Muscle of leg (tissue), 11 donors: ENCODE results near the gene SBK1. TPM values are rescaled to one million over a fixed set of nuclear protein-coding genes. Genes with fewer than 3 reads are reported as not detected.

ENCODE experiments used
- DNase-seq: peaks from one replicate; pipeline ENCODE4 v3.0.0; 2013
- H3K27ac ChIP-seq: one replicate; pipeline ENCODE4 v1.5.1; 2013; ENCODE audit warnings: mild to moderate bottlenecking, low read length, control low read depth
- H3K27me3 ChIP-seq: one replicate; pipeline ENCODE4 v1.6.1; 2013; ENCODE audit warnings: low read length; ENCODE audit not compliant: control insufficient read depth, insufficient read depth
- H3K36me3 ChIP-seq: one replicate; pipeline ENCODE4 v1.6.1; 2013; ENCODE audit warnings: low read length; ENCODE audit not compliant: control insufficient read depth, insufficient read depth
- H3K4me1 ChIP-seq: one replicate; pipeline ENCODE4 v1.6.1; 2013; ENCODE audit warnings: low read length; ENCODE audit not compliant: control insufficient read depth, insufficient read depth
- H3K4me3 ChIP-seq: one replicate; pipeline ENCODE4 v1.5.1; 2013; ENCODE audit warnings: low read length, control low read depth
- H3K9me3 ChIP-seq: replicated peaks from 2 replicates; pipeline ENCODE4 v1.6.1; 2013; ENCODE audit warnings: low read depth, low read length; ENCODE audit not compliant: control insufficient read depth
- WGBS: methylation state at CpG from one replicate; pipeline ENCODE4 v1.1.5; 2013; ENCODE audit warnings: missing lambda C conversion rate; ENCODE audit not compliant: insufficient coverage; 5-methylcytosine and 5-hydroxymethylcytosine counted together
- polyA plus RNA-seq, 8 donors: library from polyadenylated mRNA; unstranded; fragments of 120-200 nt; gene quantifications; one replicate each; pipeline versions ENCODE4 v1.2.1 to v1.2.3, GENCODE V29; 2013; ENCODE audit warnings: inconsistent platforms in 1 of 8, low replicate concordance in 1 of 8; ENCODE audit not compliant: insufficient read length in 8 of 8, insufficient read depth in 1 of 8
- total RNA-seq: library from RNA; stranded (reverse); fragments of 120-200 nt; gene quantifications from one replicate; pipeline ENCODE4 v1.2.4, GENCODE V29; 2013

Gene SBK1
- total and polyA plus RNA-seq, 9 donors: 2.9 to 19.3 (median 15.8) TPM

GRCh38 chr16:28279006-28279405 lies 13.3 kb upstream of the SBK1 start:
- H3K9me3 ChIP-seq: no peaks in the 10 kb centered on the region
- no peak overlapping the region for H3K27ac ChIP-seq
- H3K4me1 ChIP-seq: peaks cover 6% of the 10 kb centered on the region
- 94% methylated on average over 2 of the region's 6 CpGs for WGBS
- H3K4me3 ChIP-seq: no peak overlapping the region
- no peak for DNase-seq
- peaks cover 7% of the 10 kb centered on the region for H3K27me3 ChIP-seq
- no peaks in the 10 kb centered on the region for H3K36me3 ChIP-seq

GRCh38 chr16:28280881-28281836 lies 11.2 kb upstream of the SBK1 start:
- Histone ChIP-seq H3K4me3 (no peak overlapping the region), H3K27ac (no peak overlapping the region), H3K9me3 (no peaks in the 10 kb centered on the region), H3K27me3 (peaks cover 2% of the 10 kb centered on the region), H3K36me3 (no peaks in the 10 kb centered on the region), H3K4me1 (peaks cover 8% of the 10 kb centered on the region)
- DNase-seq: no peak
- WGBS: 66% methylated on average over 12 of the region's 15 CpGs

- Histone ChIP-seq H3K27ac (no peak overlapping the region), H3K36me3 (no peaks in the 10 kb centered on the region), H3K27me3 (peaks cover 2% of the 10 kb centered on the region), H3K9me3 (no peaks in the 10 kb centered on the region), H3K4me3 (no peak overlapping the region), H3K4me1 (peaks cover 8% of the 10 kb centered on the region)
- DNase-seq: no peak
- 63% methylated on average over 6 of the region's 8 CpGs for whole genome bisulfite sequencing
Observed at GRCh38 chr16:28282045-28282444, 10.3 kb upstream of the SBK1 start.

- WGBS: 77% methylated on average over 3 of the region's 9 CpGs
- Histone ChIP-seq H3K4me1 (peaks cover 5% of the 10 kb centered on the region), H3K27ac (no peak overlapping the region), H3K9me3 (no peaks in the 10 kb centered on the region), H3K4me3 (no peak overlapping the region), H3K27me3 (no peaks in the 10 kb centered on the region), H3K36me3 (no peaks in the 10 kb centered on the region)
- no peak for DNase-seq
Observed at GRCh38 chr16:28283173-28283572, 9.2 kb upstream of the SBK1 start.

GRCh38 chr16:28283798-28284577 lies 8.3 kb upstream of the SBK1 start:
- WGBS: 63% methylated on average over 13 of the region's 15 CpGs
- Histone ChIP-seq H3K4me1 (peaks cover 12% of the 10 kb centered on the region), H3K27ac (no peak overlapping the region), H3K9me3 (no peaks in the 10 kb centered on the region), H3K4me3 (no peak overlapping the region), H3K36me3 (no peaks in the 10 kb centered on the region), H3K27me3 (no peaks in the 10 kb centered on the region)
- DNase-seq: no peak

DNA sequence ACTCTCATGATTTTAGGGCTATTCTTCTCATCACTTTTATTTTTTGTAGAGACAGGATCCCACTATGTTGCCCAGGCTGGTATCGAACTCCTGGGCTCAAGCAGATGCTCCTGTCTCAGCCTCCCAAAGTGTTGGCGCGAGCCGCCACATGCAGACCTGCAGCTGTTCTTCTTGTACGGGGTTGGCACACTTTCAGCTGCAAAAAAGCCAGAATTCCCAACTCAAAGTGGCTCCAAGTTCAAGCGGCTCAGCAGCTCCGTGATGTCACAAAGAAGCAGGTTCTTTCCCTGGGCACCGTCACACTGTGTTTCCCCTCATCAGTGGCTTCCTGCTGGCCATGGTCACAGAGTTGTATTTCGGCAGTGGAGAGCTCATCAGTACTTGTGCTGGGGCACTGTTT lies 6.7 kb upstream of the SBK1 start:
- Histone ChIP-seq H3K4me1 (peaks cover 15% of the 10 kb centered on the region), H3K27ac (no peak overlapping the region), H3K27me3 (no peaks in the 10 kb centered on the region), H3K9me3 (no peaks in the 10 kb centered on the region), H3K36me3 (no peaks in the 10 kb centered on the region), H3K4me3 (no peak overlapping the region)
- 55% methylated on average over 9 of the region's 9 CpGs for WGBS
- peak; percentile 48 for DNase-seq

DNA sequence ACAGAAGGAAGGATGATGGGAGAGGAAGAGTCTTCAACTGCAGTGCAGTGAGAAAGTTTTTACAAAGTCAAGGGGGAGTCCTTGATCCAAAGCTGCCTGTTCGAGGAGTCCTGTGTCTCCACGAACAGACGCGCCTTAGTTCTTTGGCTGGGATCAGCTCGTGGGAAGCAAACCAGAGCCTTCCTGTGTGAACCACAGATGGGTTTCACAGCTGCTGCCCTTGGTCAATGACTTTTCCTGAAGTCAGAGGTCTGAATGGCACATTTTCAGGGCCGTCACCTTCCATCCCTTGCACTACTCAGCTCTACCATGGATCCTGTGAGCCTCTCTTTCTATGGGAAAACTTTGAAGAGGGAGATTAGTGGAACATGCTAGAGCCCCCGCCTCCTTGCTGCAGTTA lies 4.2 kb upstream of the SBK1 start:
- Histone ChIP-seq H3K36me3 (no peaks in the 10 kb centered on the region), H3K27ac (no peak overlapping the region), H3K9me3 (no peaks in the 10 kb centered on the region), H3K4me1 (peaks cover 26% of the 10 kb centered on the region), H3K4me3 (no peak overlapping the region), H3K27me3 (peaks cover 6% of the 10 kb centered on the region)
- DNase-seq: peak; percentile 80
- WGBS: 4% methylated on average over 6 of the region's 7 CpGs

DNA sequence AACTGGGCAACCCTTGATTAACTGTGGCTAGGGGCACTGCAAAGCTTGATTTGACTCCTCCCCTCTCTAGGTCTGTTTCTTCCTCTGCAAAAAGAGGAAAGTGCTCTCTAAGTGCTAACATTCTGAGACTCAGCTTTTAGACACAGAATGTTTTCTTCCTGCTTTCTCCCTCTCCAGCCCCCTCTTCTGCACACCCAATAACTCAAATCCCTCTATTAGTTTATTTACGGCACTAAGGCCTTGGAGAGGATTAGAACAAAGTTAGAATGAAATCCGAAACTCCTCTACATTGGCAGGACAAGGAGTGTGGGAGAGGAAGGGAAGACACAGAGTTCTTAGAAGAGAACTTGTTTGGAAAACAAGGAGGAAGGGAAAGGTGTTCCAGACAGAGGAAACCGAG lies 3.3 kb upstream of the SBK1 start:
- no peak overlapping the region for H3K27ac ChIP-seq
- peaks cover 15% of the 10 kb centered on the region for H3K27me3 ChIP-seq
- no peaks in the 10 kb centered on the region for H3K9me3 ChIP-seq
- no peak overlapping the region for H3K4me3 ChIP-seq
- peak; percentile 49 for DNase-seq
- 0% methylated on average over 1 of the region's 3 CpGs for WGBS
- no peaks in the 10 kb centered on the region for H3K36me3 ChIP-seq
- peaks cover 32% of the 10 kb centered on the region for H3K4me1 ChIP-seq

DNA sequence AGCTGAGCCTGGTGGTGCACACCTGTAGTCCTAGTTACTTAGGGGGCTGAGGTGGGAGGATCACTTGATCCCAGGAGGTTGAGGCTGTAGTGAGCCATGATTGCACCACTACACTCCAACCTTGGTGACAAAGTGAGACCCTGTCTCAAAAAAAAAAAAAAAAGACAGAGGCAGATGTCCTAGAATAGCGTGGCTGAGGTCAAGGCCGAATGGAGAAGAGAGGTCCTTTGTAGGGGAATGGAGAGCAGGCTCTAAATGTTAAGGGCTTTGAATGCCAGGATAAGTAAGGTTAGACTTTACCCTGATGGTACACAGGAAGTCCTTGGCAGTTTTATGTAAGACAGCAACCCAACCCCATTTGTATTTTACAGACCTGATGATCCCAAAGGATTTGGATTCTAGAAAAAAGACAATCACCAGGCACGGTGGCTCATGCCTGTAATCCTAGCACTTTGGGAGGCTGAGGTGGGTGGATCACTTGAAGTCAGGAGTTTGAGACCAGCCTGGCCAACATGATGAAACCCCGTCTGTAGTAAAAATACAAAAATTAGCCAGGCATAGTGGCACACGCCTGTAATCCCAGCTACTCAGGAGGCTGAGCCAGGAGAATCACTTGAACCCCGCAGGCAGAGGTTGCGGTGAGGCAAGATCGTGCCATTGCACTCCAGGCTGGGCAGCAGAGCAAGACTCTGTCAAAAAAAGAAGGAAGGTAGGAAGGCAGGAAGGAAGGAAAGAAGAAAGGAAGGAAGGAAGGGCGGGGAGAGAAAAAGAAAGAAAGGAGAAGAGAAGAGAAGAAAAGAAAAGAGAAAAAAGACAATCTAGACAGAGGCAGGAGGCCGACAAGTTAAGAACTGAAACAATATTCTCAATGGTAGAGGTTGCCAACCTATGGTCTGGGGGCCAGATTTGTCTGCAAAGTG lies 2.1 kb upstream of the SBK1 start:
- 70% methylated on average over 8 of the region's 10 CpGs for WGBS
- H3K36me3 ChIP-seq: no peaks in the 10 kb centered on the region
- no peak overlapping the region for H3K4me3 ChIP-seq
- H3K4me1 ChIP-seq: peaks cover 29% of the 10 kb centered on the region
- H3K27me3 ChIP-seq: peaks cover 21% of the 10 kb centered on the region
- H3K9me3 ChIP-seq: no peaks in the 10 kb centered on the region
- DNase-seq: no peak
- H3K27ac ChIP-seq: no peak overlapping the region
